ENCODE results near the gene PALD1. TPM values are rescaled to one million over a fixed set of nuclear protein-coding genes. Genes with fewer than 3 reads are reported as not detected.

The PALD1 gene
- total and polyA plus RNA-seq, 2 experiments from 2014 or later, result 11.9 to 58.2 TPM

GRCh38 chr10:70550459-70550858 is 71.9 kb downstream of the PALD1 start:
- no peak overlapping the region for H3K4me3 Mint-ChIP-seq
- no peak for DNase-seq (ENCODE audit: low spot score)
- no peak overlapping the region for H3K4me2 ChIP-seq

More at GRCh38 chr10:70550459-70550858, 71.9 kb downstream of the PALD1 start:
- no peaks in the 10 kb centered on the region for H3K27me3 ChIP-seq (ENCODE audit: insufficient read depth)
- no peak overlapping the region for H3K27ac ChIP-seq (ENCODE audit: low read depth)
- H3K4me1 Mint-ChIP-seq, result peaks cover 12% of the 10 kb centered on the region; the same call in 2 of the 3 replicates
- TF ChIP-seq CTCF (conservative IDR thresholded peaks at IDR 0.05; ENCODE audit: low read depth in 2 of 2), result no peak
- no peak for TF ChIP-seq ZNF114 (CRISPR knock-in tag; IDR thresholded peaks at IDR 0.05)
- no peak for TF ChIP-seq POLR2AphosphoS5 (IDR thresholded peaks at IDR 0.05; ENCODE audit: low read depth)
- TF ChIP-seq ETS1 (IDR thresholded peaks at IDR 0.05), result no peak
- no peak for TF ChIP-seq CREB1 (CRISPR knock-in tag; IDR thresholded peaks at IDR 0.05; ENCODE audit: low read depth)
- no peak for TF ChIP-seq NANOG (IDR thresholded peaks at IDR 0.05; ENCODE audit: borderline replicate concordance)
- TF ChIP-seq STAT1 (IDR thresholded peaks at IDR 0.05; ENCODE audit: unreplicated experiment), result no peak
- TF ChIP-seq JUNB (IDR thresholded peaks at IDR 0.05; ENCODE audit: unreplicated experiment), result no peak
- TF ChIP-seq EZH2phosphoT487 (IDR thresholded peaks at IDR 0.05; ENCODE audit: unreplicated experiment), result no peak
- no peak for TF ChIP-seq ZNF462 (CRISPR knock-in tag; IDR thresholded peaks at IDR 0.05)
- TF ChIP-seq EZH2 (IDR thresholded peaks at IDR 0.05; ENCODE audit: low read depth, unreplicated experiment), result no peak
- H3F3A ChIP-seq (replicated peaks; ENCODE audit: low read depth), result no peaks in the 10 kb centered on the region
- H3K27ac Mint-ChIP-seq, result no peak overlapping the region
- peaks cover 32% of the 10 kb centered on the region for H3K36me3 Mint-ChIP-seq (ENCODE audit: low read depth)
- no peaks in the 10 kb centered on the region for H3K9me3 Mint-ChIP-seq
- no peaks in the 10 kb centered on the region for H4K20me1 ChIP-seq (replicated peaks; ENCODE audit: insufficient read depth)
- ATAC-seq, result no peak
- no peaks in the 10 kb centered on the region for H3K9me2 ChIP-seq (ENCODE audit: insufficient read depth)
- no peak overlapping the region for H3K4me3 ChIP-seq
- no peaks in the 10 kb centered on the region for H3K36me3 ChIP-seq (ENCODE audit: insufficient read depth)
- H3K4me1 ChIP-seq (ENCODE audit: insufficient read depth), result no peaks in the 10 kb centered on the region; the same call in 1 of the 2 replicates
- no peak overlapping the region for H2AFZ ChIP-seq
- H3K79me2 ChIP-seq (replicated peaks; ENCODE audit: insufficient read depth), result no peaks in the 10 kb centered on the region
- peaks cover 9% of the 10 kb centered on the region for H3K27me3 Mint-ChIP-seq (ENCODE audit: insufficient read depth, low read depth, poor library complexity)
